Heart right ventricle (tissue), 16 donors: Measurements from ENCODE around the gene PTCD1. TPM values are rescaled to one million over a fixed set of nuclear protein-coding genes. Genes with fewer than 3 reads are reported as not detected.

ENCODE experiments used
- ATAC-seq, 8 donors: fragments of 200-7000 bp; cut with Tn5 transposase; one replicate each; pipeline ENCODE4 v1.9.1; 2020; ENCODE audit warnings: mild to moderate bottlenecking in 8 of 8, moderate library complexity in 8 of 8, moderate number of reproducible peaks in 1 of 8
- DNase-seq, 2 donors: peaks; one replicate each; pipeline ENCODE4 v3.0.0-alpha.2; 2020
- H3K27ac ChIP-seq, 10 donors: fragments of 200-600 bp; sonication (generic) in 2 of 10; one replicate each; pipeline versions ENCODE4 v1.5.0 to v1.8.0; 2020 to 2022; ENCODE audit warnings: mild to moderate bottlenecking in 3 of 10
- H3K27me3 ChIP-seq, 7 donors: fragments of 200-600 bp; one replicate each; pipeline ENCODE4 v1.8.0; 2021 to 2022; ENCODE audit warnings: mild to moderate bottlenecking in 2 of 7
- H3K36me3 ChIP-seq, 9 donors: fragments of 200-600 bp; sonication (generic) in 1 of 9; one replicate each; pipeline versions ENCODE4 v1.5.0 to v1.8.0; 2020 to 2022; ENCODE audit warnings: mild to moderate bottlenecking in 2 of 9
- H3K4me1 ChIP-seq, 9 donors: fragments of 200-600 bp; sonication (generic) in 1 of 9; one replicate each; pipeline versions ENCODE4 v1.5.0 to v1.8.0; 2020 to 2022; ENCODE audit warnings: mild to moderate bottlenecking in 4 of 9
- H3K4me3 ChIP-seq, 10 donors: fragments of 200-600 bp; sonication (generic) in 2 of 10; one replicate each; pipeline versions ENCODE4 v1.5.0 to v1.8.0; 2020 to 2022; ENCODE audit warnings: mild to moderate bottlenecking in 7 of 10, moderate library complexity in 2 of 10
- H3K9me3 ChIP-seq, 11 donors: fragments of 200-600 bp in 10 of 11; sonication (generic) in 2 of 11; one replicate each; pipeline versions ENCODE4 v1.5.0 to v1.8.0; 2013 to 2022; ENCODE audit warnings: mild to moderate bottlenecking in 2 of 11, control low read depth in 1 of 11, moderate library complexity in 1 of 11
- CTCF ChIP-seq, 9 donors: fragments of 200-600 bp; sonication (generic) in 2 of 9; IDR thresholded peaks; one replicate each; pipeline versions ENCODE4 v1.5.0 to v1.8.0; 2021 to 2022; ENCODE audit warnings: antibody characterized with exemption in 9 of 9, mild to moderate bottlenecking in 5 of 9, moderate library complexity in 1 of 9
- WGBS, 2 donors: extraction: QIAGEN DNeasy Blood & Tissue Kit; methylation state at CpG; one replicate each; pipeline ENCODE4 v1.1.7; 2013; ENCODE audit warnings: inconsistent platforms in 1 of 2; 5-methylcytosine and 5-hydroxymethylcytosine counted together
- intact Hi-C, 10 donors: fragments of 100-400 bp; cut with DNase I; formaldehyde crosslinking; loops; one replicate each; pipeline versions ENCODE4 v1.11.1 to v1.14.2; 2022
- polyA plus RNA-seq, 2 donors: library from polyadenylated mRNA; stranded (reverse); fragments of 200-250 nt; gene quantifications; one replicate each; pipeline ENCODE4 v1.2.3, GENCODE V29; 2013
- total RNA-seq, 10 donors: library from RNA; stranded (reverse); fragmentation: NEBNext Ultra II Directional in 3 of 10; extraction: Animal tissue kit (Norgen Biotek cat#: 25700) in 3 of 10; gene quantifications; one replicate each; pipeline versions ENCODE4 v1.2.1 to v1.2.4, GENCODE V29; 2021 to 2023
- donor health status: Arrhythmogenic right ventricular cardiomyopathy.
- donor health status: ischemic (EF 13 %, LVEDD 7.1; RV severe dilation, severe dysfunction).
- donor health status: healthy with polysubstance abuse.
- donor health status: DM: no; HTN: yes; CAD: no.
- donor health status: DM: no; HTN: no; CAD: no.
- donor health status: ischemic (EF 25% LVEDD 6.9; RV normal size, moderate dysfunction).
- donor health status: ischemic (EF 25% LVEDD 5.7; RV mildly dilated, moderate dysfunction).
- donor health status: healthy.
- donor health status: DM: yes; HTN: yes; CAD: no.
- donor health status: Ischemic cardiomyopathy.
- donor health status: ischemic (EF 35%, LVEDD 5.7; RV mildly dilated, moderate dysfunction).
- donor health status: nonischemic (EF 11% LVEDD 7.7; RV severe dilation, severe dysfunction).
- donor health status: DM: yes; HTN: yes; CAD: no.
- donor health status: PGD.
- donor health status: ischemic (EF 29% LVEDD 5.4; RV normal size, mild dysfunction).
- donor health status: nonischemic (EF 23%, LVEDD 6.1; RV moderate dilation, normal function).

PTCD1 gene
- total and polyA plus RNA-seq, 12 donors: 2.4 to 4.8 (median 3.1) TPM

DNA sequence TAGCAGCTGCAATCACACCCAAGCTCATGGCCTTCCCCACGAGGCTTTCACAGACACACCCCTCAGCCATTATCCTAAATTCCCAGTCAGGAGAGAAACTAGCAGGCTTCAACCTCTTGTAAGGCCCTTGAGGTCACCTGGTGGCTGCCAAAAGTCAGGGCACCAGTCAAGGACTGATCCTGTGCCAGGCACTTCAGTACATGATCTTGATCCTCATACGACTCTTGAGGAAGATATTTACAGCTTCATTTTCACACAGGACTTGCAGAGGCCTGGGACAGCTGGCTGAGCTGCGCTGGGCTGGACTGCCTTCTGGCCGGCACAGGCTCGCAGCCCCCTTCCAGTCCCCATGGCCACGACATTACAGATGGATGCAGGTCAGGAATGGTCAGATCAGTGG, 39.0 kb downstream of the PTCD1 start:
- no peak for ATAC-seq
- no peak for DNase-seq
- H3K4me1 ChIP-seq: peaks cover 0 to 8% (median 6%) of the 10 kb centered on the region in 9 donors
- H3K27me3 ChIP-seq: no peaks in the 10 kb centered on the region
- peaks cover 0 to 100% (median 33%) of the 10 kb centered on the region in 9 donors for H3K36me3 ChIP-seq
- peak overlapping the region in 1 of 10 donors; percentile 3 for H3K27ac ChIP-seq
- 65 to 71% methylated on average over 6 of the region's 6 CpGs for WGBS, 2 donors
- intact Hi-C loops: no loop called here
- TF ChIP-seq CTCF (IDR thresholded peaks at IDR 0.05): no peak
- H3K4me3 ChIP-seq: no peak overlapping the region
- no peaks in the 10 kb centered on the region for H3K9me3 ChIP-seq

- peak in 1 of 8 donors; percentile 1 for ATAC-seq
- WGBS, 2 donors: 73 to 79% methylated on average over 5 of the region's 5 CpGs
Measured at GRCh38 chr7:99398891-99399445, 39.6 kb downstream of the PTCD1 start.

GRCh38 chr7:99397297-99397983, 41.2 kb downstream of the PTCD1 start:
- DNase-seq (no peak), ATAC-seq (no peak)

More at GRCh38 chr7:99398891-99399445, 39.6 kb downstream of the PTCD1 start:
- H3K27ac ChIP-seq: no peak overlapping the region
- H3K4me1 ChIP-seq: peaks cover 0 to 10% (median under 1%) of the 10 kb centered on the region in 9 donors
- H3K9me3 ChIP-seq: no peaks in the 10 kb centered on the region
- no peak for DNase-seq
- no peak overlapping the region for H3K4me3 ChIP-seq
- no peaks in the 10 kb centered on the region for H3K27me3 ChIP-seq
- intact Hi-C loops: no loop called here
- TF ChIP-seq CTCF (IDR thresholded peaks at IDR 0.05): no peak
- peaks cover 0 to 100% (median 33%) of the 10 kb centered on the region in 9 donors for H3K36me3 ChIP-seq

More at GRCh38 chr7:99397297-99397983, 41.2 kb downstream of the PTCD1 start:
- TF ChIP-seq CTCF (IDR thresholded peaks at IDR 0.05): no peak
- WGBS, 2 donors: 80% methylated on average over 18 of the region's 18 CpGs
- H3K4me1 ChIP-seq: peaks cover 1 to 24% (median 16%) of the 10 kb centered on the region in 9 donors
- no peak overlapping the region for H3K27ac ChIP-seq
- intact Hi-C loops: no loop called here
- H3K9me3 ChIP-seq: no peaks in the 10 kb centered on the region
- peaks cover 0 to 99% (median 27%) of the 10 kb centered on the region in 9 donors for H3K36me3 ChIP-seq
- H3K4me3 ChIP-seq: no peak overlapping the region
- no peaks in the 10 kb centered on the region for H3K27me3 ChIP-seq
